IPS-18c (cell line): ENCODE results near the gene LRFN3.

Experiments
- H3K4me3 ChIP-seq: 2 replicates; pipeline ENCODE4 v1.7.0; 2013; ENCODE audit warnings: low read depth, mild to moderate bottlenecking, low read length, moderate library complexity; ENCODE audit not compliant: insufficient read depth
- H3K9me3 ChIP-seq: one replicate; pipeline ENCODE4 v1.6.1; 2013; ENCODE audit warnings: mild to moderate bottlenecking, low read length, moderate library complexity; ENCODE audit not compliant: control insufficient read depth, insufficient read depth

LRFN3 gene

GRCh38 chr19:35986664-35987570 is 50.7 kb downstream of the LRFN3 start:
- H3K9me3 ChIP-seq = peaks cover 2% of the 10 kb centered on the region
- H3K4me3 ChIP-seq = peak overlapping the region; percentile 56

GRCh38 chr19:35987571-35987896 is 51.4 kb downstream of the LRFN3 start:
- peak overlapping the region; percentile 56; the same call in 1 of the 2 replicates for H3K4me3 ChIP-seq
- H3K9me3 ChIP-seq = peaks cover 2% of the 10 kb centered on the region

GRCh38 chr19:35988824-35989223 is 52.6 kb downstream of the LRFN3 start:
- H3K4me3 ChIP-seq = no peak overlapping the region
- peaks cover 2% of the 10 kb centered on the region for H3K9me3 ChIP-seq

GRCh38 chr19:35990156-35990555 is 54.0 kb downstream of the LRFN3 start:
- H3K4me3 ChIP-seq = no peak overlapping the region

GRCh38 chr19:35990771-35991730 is 54.9 kb downstream of the LRFN3 start:
- peaks cover 2% of the 10 kb centered on the region for H3K9me3 ChIP-seq
- H3K4me3 ChIP-seq = no peak overlapping the region

More at GRCh38 chr19:35990156-35990555, 54.0 kb downstream of the LRFN3 start:
- H3K9me3 ChIP-seq = peaks cover 2% of the 10 kb centered on the region

- H3K9me3 ChIP-seq = peaks cover 2% of the 10 kb centered on the region
- H3K4me3 ChIP-seq = no peak overlapping the region
These were observed 55.7 kb downstream of the LRFN3 start for GRCh38 chr19:35991731-35992450.

- H3K4me3 ChIP-seq = no peak overlapping the region
- H3K9me3 ChIP-seq = peaks cover 2% of the 10 kb centered on the region
These were observed 57.0 kb downstream of the LRFN3 start for GRCh38 chr19:35992907-35993765.

- Histone ChIP-seq H3K4me3 (no peak overlapping the region), H3K9me3 (no peaks in the 10 kb centered on the region)
These were observed 57.9 kb downstream of the LRFN3 start for GRCh38 chr19:35993923-35994598.
